OCI-LY7 (cell line): Measurements from ENCODE around the gene FBXW8.

Source experiments
- EZH2phosphoT487 ChIP-seq: fragments of 200-600 bp; sonication (generic); IDR thresholded peaks from 2 replicates; pipeline ENCODE4 v1.6.1; 2018; ENCODE audit warnings: low read depth, borderline replicate concordance, mild to moderate bottlenecking, mixed run types, antibody characterized with exemption, low read length, moderate library complexity, mixed read lengths
- TF ChIP-seq, protein P1 (sequence below): fragments of 200-600 bp; sonication (generic); conservative IDR thresholded peaks from 2 replicates; pipeline ENCODE4 v1.5.1; 2014; ENCODE audit warnings: mild to moderate bottlenecking, antibody characterized with exemption, low read length, moderate library complexity, mixed read lengths

DNA sequence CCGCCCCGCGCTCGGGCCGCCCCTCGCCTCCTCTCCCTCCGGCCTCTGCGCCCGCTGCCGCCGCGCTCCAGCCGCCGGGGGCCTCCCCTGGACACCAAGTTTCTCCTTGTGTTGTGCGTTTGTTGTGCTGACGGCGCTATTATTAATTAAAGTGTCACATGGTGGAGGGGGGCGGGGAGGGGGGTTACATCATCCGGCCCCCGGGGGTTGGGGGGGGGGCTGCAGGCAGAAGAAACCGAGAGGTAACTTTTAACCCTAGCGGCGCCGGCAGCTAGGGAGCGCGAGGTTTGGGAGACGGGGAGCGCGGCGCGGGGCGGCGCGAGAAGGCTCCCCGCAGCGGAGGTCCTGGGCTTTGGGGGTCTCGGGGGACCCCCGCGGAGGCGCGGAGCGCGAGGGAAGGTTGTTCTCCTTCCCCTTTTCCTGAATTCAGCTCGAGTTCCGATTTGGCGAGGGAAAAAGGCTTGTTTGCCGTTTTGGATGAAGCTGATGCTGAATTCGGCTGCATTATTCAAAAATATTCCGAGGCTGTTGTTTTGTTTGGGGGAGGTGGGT is 29.3 kb upstream of the FBXW8 start, which contains the start of gene HRK:
- TF ChIP-seq, protein P1, sequence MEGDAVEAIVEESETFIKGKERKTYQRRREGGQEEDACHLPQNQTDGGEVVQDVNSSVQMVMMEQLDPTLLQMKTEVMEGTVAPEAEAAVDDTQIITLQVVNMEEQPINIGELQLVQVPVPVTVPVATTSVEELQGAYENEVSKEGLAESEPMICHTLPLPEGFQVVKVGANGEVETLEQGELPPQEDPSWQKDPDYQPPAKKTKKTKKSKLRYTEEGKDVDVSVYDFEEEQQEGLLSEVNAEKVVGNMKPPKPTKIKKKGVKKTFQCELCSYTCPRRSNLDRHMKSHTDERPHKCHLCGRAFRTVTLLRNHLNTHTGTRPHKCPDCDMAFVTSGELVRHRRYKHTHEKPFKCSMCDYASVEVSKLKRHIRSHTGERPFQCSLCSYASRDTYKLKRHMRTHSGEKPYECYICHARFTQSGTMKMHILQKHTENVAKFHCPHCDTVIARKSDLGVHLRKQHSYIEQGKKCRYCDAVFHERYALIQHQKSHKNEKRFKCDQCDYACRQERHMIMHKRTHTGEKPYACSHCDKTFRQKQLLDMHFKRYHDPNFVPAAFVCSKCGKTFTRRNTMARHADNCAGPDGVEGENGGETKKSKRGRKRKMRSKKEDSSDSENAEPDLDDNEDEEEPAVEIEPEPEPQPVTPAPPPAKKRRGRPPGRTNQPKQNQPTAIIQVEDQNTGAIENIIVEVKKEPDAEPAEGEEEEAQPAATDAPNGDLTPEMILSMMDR = 0 out of 2 replicates have a peak, but pooled peaks have one; percentile 11
- TF ChIP-seq EZH2phosphoT487 = no peak
